Cerebellar nuclear complex (tissue), 1 donor: ENCODE data around the gene ESPNL.

Experiments
- DNase-seq, 2 experiments: peaks; one replicate each; lab custom pipeline; 2025; lab: John Stamatoyannopoulos, UW

Gene ESPNL

GRCh38 chr2:238079874-238080327 lies 20.2 kb upstream of the ESPNL start:
- no peak for DNase-seq

- DNase-seq, result no peak
Measured at GRCh38 chr2:238080518-238080917, 19.6 kb upstream of the ESPNL start.

DNA sequence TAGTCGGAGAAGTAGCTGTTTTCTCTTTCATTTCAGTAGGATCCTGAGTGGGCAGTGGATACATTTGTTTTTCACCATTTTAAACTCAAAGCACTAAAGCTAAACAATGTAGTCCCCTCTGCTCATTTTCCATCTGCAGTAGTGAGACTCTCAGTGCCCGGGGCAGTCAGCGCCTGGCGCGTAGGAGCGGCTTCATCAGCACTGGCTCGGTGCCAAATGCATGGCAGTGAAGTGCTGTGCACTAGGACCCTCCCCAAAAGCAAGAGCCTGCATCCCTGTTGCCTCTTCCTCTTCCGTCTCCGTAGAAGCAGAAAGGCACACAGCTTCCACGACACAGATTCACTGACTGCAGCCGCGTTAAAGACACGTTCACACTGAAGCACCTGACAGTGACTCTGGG lies 19.0 kb upstream of the ESPNL start:
- DNase-seq, result no peak

GRCh38 chr2:238081561-238081960 lies 18.6 kb upstream of the ESPNL start:
- no peak for DNase-seq

GRCh38 chr2:238082151-238082550 lies 18.0 kb upstream of the ESPNL start:
- no peak for DNase-seq

- no peak for DNase-seq
Measured at GRCh38 chr2:238082827-238083226, 17.3 kb upstream of the ESPNL start.

DNA sequence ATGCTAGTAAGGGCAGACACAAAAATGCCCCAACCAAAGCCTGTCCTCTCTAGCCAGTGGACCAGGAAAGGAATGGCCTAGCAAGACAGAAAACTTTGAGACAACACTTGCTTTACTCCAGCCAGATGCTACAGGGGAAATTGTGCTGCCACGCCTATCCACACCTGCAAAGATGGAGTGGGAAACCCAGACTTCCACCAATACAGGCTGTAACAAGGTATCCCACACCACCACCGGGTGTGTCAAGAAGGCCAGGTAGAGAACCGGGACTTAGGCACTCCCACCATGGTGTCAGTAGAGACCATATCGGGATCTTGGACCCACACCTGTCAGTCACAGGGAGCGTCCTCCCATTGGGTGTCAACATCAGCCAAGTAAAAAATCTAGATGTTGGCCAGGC lies 16.2 kb upstream of the ESPNL start:
- no peak for DNase-seq

GRCh38 chr2:238084761-238085160 lies 15.4 kb upstream of the ESPNL start:
- DNase-seq, result no peak

- DNase-seq, result no peak
Measured at GRCh38 chr2:238085899-238086298, 14.2 kb upstream of the ESPNL start.

GRCh38 chr2:238087211-238087610 lies 12.9 kb upstream of the ESPNL start:
- DNase-seq, result no peak

DNA sequence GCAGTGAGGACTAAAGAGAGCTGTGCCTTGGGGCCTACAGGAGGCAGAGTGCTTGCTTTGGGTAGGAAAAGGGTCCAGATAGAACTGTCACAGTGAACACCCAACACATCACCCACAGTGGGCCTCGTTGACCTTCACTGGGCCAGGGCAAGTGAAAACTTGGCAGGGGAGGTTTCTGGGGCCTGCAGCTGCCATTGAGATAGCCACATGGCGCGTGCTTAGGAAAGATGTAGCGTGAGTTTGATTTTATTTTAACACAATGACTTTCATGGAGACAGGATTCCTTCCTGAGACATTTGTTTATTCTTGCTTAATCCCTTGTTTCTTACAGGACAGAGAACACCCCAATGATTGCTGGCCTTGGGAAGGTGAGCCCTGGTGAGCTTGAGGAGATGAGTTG lies 9.3 kb upstream of the ESPNL start:
- DNase-seq, result no peak

GRCh38 chr2:238091436-238092060 lies 8.6 kb upstream of the ESPNL start:
- no peak for DNase-seq

GRCh38 chr2:238092486-238093035 lies 7.6 kb upstream of the ESPNL start:
- DNase-seq, result no peak

DNA sequence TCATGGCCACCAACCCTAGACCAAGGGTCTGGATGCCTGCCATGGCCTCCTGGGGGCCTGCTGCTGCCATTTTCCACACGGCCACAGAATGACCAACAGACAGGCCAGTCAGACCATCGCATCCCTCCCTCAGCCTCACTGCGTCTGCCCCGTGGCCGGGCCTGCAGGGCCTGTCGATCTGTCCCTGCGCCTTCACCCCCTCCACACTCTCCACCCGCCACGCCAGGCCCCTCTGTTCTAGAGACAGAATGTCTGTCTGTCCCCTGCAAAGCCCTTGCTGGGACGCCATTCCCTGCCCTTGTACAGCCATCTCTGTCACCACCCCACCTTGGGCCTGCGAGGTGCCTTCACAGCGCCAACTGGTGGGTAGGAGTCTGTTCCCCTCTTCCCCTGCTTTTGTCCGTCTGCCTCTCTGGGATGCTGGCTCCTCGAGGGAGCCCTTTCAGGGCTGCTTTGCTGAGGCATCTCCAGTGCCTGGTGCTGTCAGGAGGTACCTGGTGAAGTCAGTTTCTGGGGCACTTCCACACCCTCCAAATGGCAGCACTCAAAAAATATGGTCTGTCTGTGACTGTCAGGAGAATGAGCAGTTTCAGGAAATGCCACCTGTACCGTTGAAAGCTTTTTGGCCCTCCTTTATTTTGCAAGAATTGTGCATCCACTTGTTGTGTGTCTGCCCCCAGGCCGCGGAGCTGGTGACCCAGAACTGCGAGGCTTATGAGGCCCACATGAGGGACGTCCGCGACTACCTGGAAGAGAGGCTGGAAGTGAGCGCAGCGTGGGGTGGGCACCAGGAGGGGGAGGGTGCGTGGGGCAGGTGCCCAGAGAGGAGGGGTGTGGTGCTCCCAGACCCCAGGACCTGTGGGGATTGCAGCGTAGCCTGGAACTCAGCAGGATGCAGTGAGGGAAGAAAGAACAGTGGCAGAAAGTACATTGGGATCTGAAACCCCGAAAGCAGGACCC lies 6.7 kb upstream of the ESPNL start:
- no peak for DNase-seq

DNA sequence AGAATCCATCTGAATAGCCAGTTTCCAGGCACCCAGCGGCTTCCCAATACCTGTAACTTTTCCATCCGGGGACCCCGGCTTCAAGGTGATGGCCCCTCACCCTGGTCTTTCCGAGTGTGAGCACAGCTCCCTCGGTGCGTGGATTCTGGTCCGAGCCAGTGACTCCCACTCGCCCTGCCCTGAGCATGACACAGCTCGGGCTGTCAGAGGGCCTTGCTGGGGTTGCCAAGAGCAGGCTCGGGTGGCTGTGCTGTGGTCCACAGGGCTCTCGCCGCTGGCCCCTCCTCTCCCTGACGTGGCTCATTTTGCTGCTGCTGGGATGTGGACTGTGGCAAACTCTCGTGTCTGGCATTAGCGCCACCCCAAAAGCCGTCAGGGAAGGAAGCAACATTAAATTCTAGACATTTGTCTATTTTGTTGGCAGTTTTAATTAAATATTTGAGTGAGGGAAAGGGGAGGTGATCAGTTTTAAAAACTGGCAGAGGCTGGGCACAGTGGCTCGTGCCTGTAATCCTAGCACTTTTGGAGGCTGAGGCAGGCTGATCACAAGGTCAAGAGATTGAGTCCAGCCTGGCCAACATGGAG lies 5.6 kb upstream of the ESPNL start:
- DNase-seq, result no peak

GRCh38 chr2:238095143-238095542 lies 5.0 kb upstream of the ESPNL start:
- no peak for DNase-seq

DNA sequence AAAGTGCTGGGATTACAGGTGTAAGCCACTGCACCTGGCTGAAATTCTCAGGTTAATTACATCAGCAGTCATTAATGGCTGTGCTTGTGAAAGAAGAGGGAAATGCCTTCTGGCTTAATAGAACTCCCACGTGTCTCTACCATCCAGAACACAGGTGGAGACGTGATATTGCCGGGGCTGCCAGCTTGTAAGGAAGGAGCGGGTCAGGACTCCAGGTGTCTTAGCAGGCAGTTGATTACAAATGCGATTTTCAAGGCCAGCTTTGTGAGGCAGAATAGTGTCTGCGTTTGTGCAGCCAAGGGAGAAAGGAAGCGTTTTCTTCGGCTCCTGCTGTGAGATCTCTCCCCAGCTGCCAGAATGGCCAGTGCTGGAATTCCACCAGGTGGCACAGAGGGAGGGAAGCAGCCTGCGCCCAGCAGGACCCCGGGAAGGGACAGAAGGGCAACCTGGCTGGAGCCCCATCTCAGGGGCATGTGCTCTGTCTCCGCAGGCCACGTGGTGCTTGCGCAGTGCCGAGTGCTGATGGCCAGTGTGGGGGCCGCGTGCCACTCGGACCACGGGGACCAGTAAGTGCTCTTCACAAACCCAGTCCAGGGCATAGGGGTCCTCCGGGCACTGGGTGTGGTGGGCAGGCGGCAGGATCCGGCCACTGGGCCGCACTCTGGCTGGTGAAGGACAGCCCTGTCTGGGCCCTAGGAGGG lies 3.7 kb upstream of the ESPNL start:
- DNase-seq, result peak; percentile 90 to 96

DNA sequence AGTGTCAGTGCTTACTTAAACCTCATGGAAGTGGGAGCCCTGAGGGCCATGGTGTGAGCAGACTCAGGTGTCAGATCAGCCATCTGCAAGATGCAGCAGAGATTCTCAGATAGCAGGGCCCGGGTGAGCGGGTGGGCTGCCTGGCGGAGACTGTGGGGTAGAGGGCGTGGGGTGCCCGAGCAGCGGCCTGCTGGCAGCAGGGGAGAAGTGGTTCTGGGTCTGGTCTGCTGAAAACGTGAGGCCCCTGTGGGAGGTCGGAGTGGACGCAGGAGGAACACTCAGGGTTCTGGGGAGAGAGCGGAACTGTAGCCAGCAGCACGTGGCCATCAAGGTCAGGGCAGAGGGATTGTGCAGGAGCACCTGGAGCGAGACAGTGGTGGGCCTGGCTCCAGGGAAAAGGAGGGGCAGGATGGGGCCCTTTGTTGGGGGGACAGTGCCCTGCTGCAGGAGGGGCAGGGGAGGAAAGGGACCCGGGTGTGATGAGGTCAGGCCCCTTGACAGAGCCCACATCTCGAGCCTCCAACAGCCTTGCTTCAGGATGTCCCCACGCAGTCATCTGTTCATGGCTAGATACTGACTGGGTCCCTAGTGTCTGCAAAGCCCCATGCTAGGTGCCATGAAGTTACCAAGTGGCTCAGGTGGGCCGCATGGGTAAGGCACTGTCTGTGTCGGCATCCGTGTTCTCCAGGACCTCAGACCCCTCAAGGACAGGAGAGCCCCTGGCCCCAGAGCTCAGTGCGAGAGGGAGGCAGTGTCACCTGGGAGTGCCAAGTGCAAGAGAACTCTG lies 2.7 kb upstream of the ESPNL start:
- DNase-seq, result no peak

- no peak for DNase-seq
Measured at GRCh38 chr2:238097988-238098871, 1.9 kb upstream of the ESPNL start.
